Measurements from ENCODE around the gene LOX.

LOX gene

GRCh38 chr5:122050959-122051358 is 27.1 kb downstream of the LOX start:
- TF ChIP-seq CTBP1 (IDR thresholded peaks at IDR 0.05; ENCODE audit: borderline replicate concordance) (no peak), TARDBP (IDR thresholded peaks at IDR 0.05) (no peak), L3MBTL2 (conservative IDR thresholded peaks at IDR 0.05) (no peak), PKNOX1 (IDR thresholded peaks at IDR 0.05) (no peak), FOXM1 (IDR thresholded peaks at IDR 0.05; ENCODE audit: borderline replicate concordance) (no peak), NFRKB (IDR thresholded peaks at IDR 0.05) (no peak), SP1 (IDR thresholded peaks at IDR 0.05) (no peak), FOXK2 (IDR thresholded peaks at IDR 0.05) (no peak), ARNT (IDR thresholded peaks at IDR 0.05) (no peak), ELF4 (IDR thresholded peaks at IDR 0.05) (no peak), LEF1 (IDR thresholded peaks at IDR 0.05; ENCODE audit: borderline replicate concordance) (no peak), ZNF384 (IDR thresholded peaks at IDR 0.05) (no peak)
- ChIA-PET CTCF (interaction anchor here (1.2 kb wide), 1 partner anchor 35 kb away, joined by 3 read pairs; no protein-coding TSS in a partner anchor), POLR2A (no interaction called here)
- DNase-seq (ENCODE audit: extremely low spot score), result no peak

DNA sequence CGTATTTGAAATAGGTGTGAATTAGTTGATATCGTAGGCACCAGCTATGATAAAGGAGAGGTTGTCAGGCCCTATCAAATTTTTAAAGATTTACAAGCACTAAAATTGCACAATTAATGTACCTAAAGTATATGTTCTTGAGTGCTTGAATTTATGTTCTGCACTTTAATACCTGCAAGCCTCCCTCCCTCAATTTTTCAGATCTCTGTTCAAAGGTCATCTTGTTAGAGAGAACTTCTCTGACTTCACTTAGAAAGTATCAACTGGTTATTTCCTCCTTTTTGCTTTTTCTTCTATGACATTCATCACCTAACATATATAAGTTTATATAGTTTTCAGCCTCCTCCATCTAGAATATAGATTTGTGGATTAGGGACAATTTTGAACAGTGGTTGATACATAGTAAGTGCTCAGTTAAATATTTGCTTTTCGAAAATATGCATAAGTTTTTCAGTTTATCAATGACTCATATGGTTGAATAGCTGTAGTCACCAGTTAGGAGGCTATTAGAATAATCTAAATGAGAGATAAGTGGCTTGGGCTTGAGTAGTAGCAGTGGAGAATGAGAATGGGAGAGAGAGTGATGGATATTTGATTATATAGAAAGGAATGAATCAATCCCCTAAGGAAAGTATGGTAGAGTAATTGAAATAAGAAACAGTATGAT is 37.3 kb downstream of the LOX start:
- ChIA-PET POLR2A (no interaction called here), CTCF (no interaction called here)
- TF ChIP-seq CTBP1 (IDR thresholded peaks at IDR 0.05; ENCODE audit: borderline replicate concordance) (no peak), FOXK2 (IDR thresholded peaks at IDR 0.05) (no peak), BHLHE40 (IDR thresholded peaks at IDR 0.05; ENCODE audit: borderline replicate concordance) (no peak), FOXA1 (IDR thresholded peaks at IDR 0.05) (no peak), ARNT (IDR thresholded peaks at IDR 0.05) (no peak), ZNF384 (IDR thresholded peaks at IDR 0.05) (no peak), TARDBP (IDR thresholded peaks at IDR 0.05) (no peak), L3MBTL2 (conservative IDR thresholded peaks at IDR 0.05) (no peak), SUZ12 (IDR thresholded peaks at IDR 0.05) (no peak), SP1 (IDR thresholded peaks at IDR 0.05) (no peak), PKNOX1 (IDR thresholded peaks at IDR 0.05) (no peak), HDGF (IDR thresholded peaks at IDR 0.05; ENCODE audit: borderline replicate concordance) (no peak)
- no peak for DNase-seq (ENCODE audit: extremely low spot score)

DNA sequence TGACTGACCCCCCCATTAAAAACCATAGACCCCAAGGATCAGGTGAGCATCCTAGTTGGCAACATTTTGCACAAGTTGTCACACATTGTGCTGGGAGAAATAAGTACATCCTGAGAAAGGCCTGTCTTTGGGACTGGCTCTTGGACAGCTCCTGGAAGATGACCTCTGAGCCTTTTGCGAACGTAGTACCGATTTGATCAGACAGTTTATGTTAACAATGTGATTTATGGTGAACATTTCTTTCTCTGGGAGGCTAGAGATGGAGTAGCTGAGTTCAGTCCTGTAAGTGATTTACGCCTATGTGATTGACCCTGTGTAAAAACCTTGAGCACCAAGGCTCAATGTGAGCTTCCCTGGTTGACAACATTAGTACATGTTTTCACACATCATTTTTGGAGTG is 41.7 kb downstream of the LOX start:
- DNase-seq (ENCODE audit: extremely low spot score), result no peak
- ChIA-PET CTCF (interaction anchor here (0.6 kb wide), 1 partner anchor 202 kb away, joined by 4 read pairs; no protein-coding TSS in a partner anchor), POLR2A (no interaction called here)
- TF ChIP-seq ELF4 (IDR thresholded peaks at IDR 0.05), result no peak

- DNase-seq (ENCODE audit: extremely low spot score), result no peak
- ChIA-PET CTCF (interaction anchor here (0.6 kb wide), 1 partner anchor 202 kb away, joined by 4 read pairs; no protein-coding TSS in a partner anchor), POLR2A (no interaction called here)
- TF ChIP-seq SP1 (IDR thresholded peaks at IDR 0.05), result no peak
- no peak for TF ChIP-seq SUZ12 (IDR thresholded peaks at IDR 0.05)
- no peak for TF ChIP-seq FOXA1 (IDR thresholded peaks at IDR 0.05)
- no peak for TF ChIP-seq LEF1 (IDR thresholded peaks at IDR 0.05; ENCODE audit: borderline replicate concordance)
- no peak for TF ChIP-seq ARNT (IDR thresholded peaks at IDR 0.05)
- no peak for TF ChIP-seq CTBP1 (IDR thresholded peaks at IDR 0.05; ENCODE audit: borderline replicate concordance)
- TF ChIP-seq PKNOX1 (IDR thresholded peaks at IDR 0.05), result no peak
- no peak for TF ChIP-seq FOXM1 (IDR thresholded peaks at IDR 0.05; ENCODE audit: borderline replicate concordance)
- TF ChIP-seq NFRKB (IDR thresholded peaks at IDR 0.05), result no peak
- no peak for TF ChIP-seq TARDBP (IDR thresholded peaks at IDR 0.05)
- no peak for TF ChIP-seq BHLHE40 (IDR thresholded peaks at IDR 0.05; ENCODE audit: borderline replicate concordance)
- TF ChIP-seq ELF4 (IDR thresholded peaks at IDR 0.05), result no peak
- TF ChIP-seq FOXK2 (IDR thresholded peaks at IDR 0.05), result no peak
- TF ChIP-seq HDGF (IDR thresholded peaks at IDR 0.05; ENCODE audit: borderline replicate concordance), result no peak
These were observed 42.1 kb downstream of the LOX start for GRCh38 chr5:122035913-122036312.

DNA sequence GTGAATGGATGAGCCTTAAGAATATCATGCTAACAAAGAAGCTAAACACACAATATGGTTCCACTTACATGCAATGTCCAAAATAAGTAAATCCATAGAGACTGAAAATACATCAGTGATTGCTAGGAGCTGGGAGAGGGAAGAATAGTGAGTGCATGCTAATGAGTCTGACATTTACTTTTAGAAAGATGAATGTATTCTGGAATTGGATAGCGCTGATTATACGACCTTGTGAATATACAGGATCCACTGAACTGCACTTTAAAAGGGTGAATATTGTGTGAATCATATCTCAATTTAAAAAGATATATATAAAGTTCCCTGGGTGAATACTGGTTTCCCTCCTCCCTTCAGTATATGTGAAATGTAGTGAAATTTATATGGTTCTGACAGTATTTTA is 46.2 kb downstream of the LOX start:
- ChIA-PET CTCF (no interaction called here), POLR2A (no interaction called here)
- TF ChIP-seq HDGF (IDR thresholded peaks at IDR 0.05; ENCODE audit: borderline replicate concordance) (no peak), PKNOX1 (IDR thresholded peaks at IDR 0.05) (0 out of 2 replicates have a peak, but pooled peaks have one; percentile 5)
- no peak for DNase-seq (ENCODE audit: extremely low spot score)

GRCh38 chr5:122030251-122030650 is 47.8 kb downstream of the LOX start:
- TF ChIP-seq FOXA1 (IDR thresholded peaks at IDR 0.05), result no peak
- TF ChIP-seq PKNOX1 (IDR thresholded peaks at IDR 0.05), result no peak
- no peak for TF ChIP-seq HDGF (IDR thresholded peaks at IDR 0.05; ENCODE audit: borderline replicate concordance)
- no peak for TF ChIP-seq ELF4 (IDR thresholded peaks at IDR 0.05)
- TF ChIP-seq L3MBTL2 (conservative IDR thresholded peaks at IDR 0.05), result no peak
- TF ChIP-seq SUZ12 (IDR thresholded peaks at IDR 0.05), result no peak
- TF ChIP-seq TARDBP (IDR thresholded peaks at IDR 0.05), result no peak
- TF ChIP-seq ZNF384 (IDR thresholded peaks at IDR 0.05), result no peak
- no peak for TF ChIP-seq SP1 (IDR thresholded peaks at IDR 0.05)
- no peak for TF ChIP-seq NFRKB (IDR thresholded peaks at IDR 0.05)
- TF ChIP-seq BHLHE40 (IDR thresholded peaks at IDR 0.05; ENCODE audit: borderline replicate concordance), result no peak
- no peak for TF ChIP-seq FOXK2 (IDR thresholded peaks at IDR 0.05)
- no peak for TF ChIP-seq ARNT (IDR thresholded peaks at IDR 0.05)
- TF ChIP-seq CTBP1 (IDR thresholded peaks at IDR 0.05; ENCODE audit: borderline replicate concordance), result no peak
- TF ChIP-seq FOXM1 (IDR thresholded peaks at IDR 0.05; ENCODE audit: borderline replicate concordance), result no peak
- no peak for TF ChIP-seq LEF1 (IDR thresholded peaks at IDR 0.05; ENCODE audit: borderline replicate concordance)
- POLR2A ChIA-PET, result no interaction called here
- DNase-seq (ENCODE audit: extremely low spot score), result no peak
- CTCF ChIA-PET, result interaction anchor here (1.7 kb wide), 1 partner anchor 46 kb away, joined by 5 read pairs; no protein-coding TSS in a partner anchor

All from HEK293T (cell line).